ENCODE data around the gene RNU7-1.

RNU7-1 gene

GRCh38 chr12:6912164-6912935 is 31.3 kb upstream of the RNU7-1 start:
- H3K4me3 Mint-ChIP-seq, result peak overlapping the region; percentile 64 to 77 (median 65)
- no peak for TF ChIP-seq CTCF (IDR thresholded peaks at IDR 0.05; ENCODE audit: unreplicated experiment in 3 of 3)
- H3K27ac Mint-ChIP-seq, result peak overlapping the region in 1 of 3 experiments; percentile 5
- no peaks in the 10 kb centered on the region for H3K36me3 Mint-ChIP-seq (ENCODE audit: low read depth)
- no peaks in the 10 kb centered on the region for H3K9me3 Mint-ChIP-seq
- H3K27me3 Mint-ChIP-seq (ENCODE audit: low read depth), result peaks cover 37% of the 10 kb centered on the region
- peaks cover 6% of the 10 kb centered on the region for H3K4me1 Mint-ChIP-seq

- Mint-ChIP-seq H3K9me3 (no peaks in the 10 kb centered on the region), H3K27ac (peak within 1 kb of the TSS; percentile 46 to 83 (median 80)), H3K4me3 (peak within 1 kb of the TSS; percentile 89 to 97 (median 91)), H3K36me3 (ENCODE audit: low read depth) (peaks cover 4% of the 10 kb centered on the region), H3K4me1 (peaks cover 6% of the 10 kb centered on the region), H3K27me3 (ENCODE audit: low read depth) (peaks cover 37% of the 10 kb centered on the region)
- no peak for TF ChIP-seq CTCF (IDR thresholded peaks at IDR 0.05; ENCODE audit: unreplicated experiment in 3 of 3)
Measured at GRCh38 chr12:6914246-6914946, 29.2 kb upstream of the RNU7-1 start, which contains the start of gene ENO2. ENO2 (plus strand) TSS chr12:6914580; CDS start chr12:6915833, 1,253 bp downstream.

- H3K27ac Mint-ChIP-seq, result peak overlapping the region; percentile 46 to 83 (median 80)
- H3K4me1 Mint-ChIP-seq, result peaks cover 6% of the 10 kb centered on the region
- H3K4me3 Mint-ChIP-seq, result peak overlapping the region; percentile 89 to 97 (median 91)
- H3K27me3 Mint-ChIP-seq (ENCODE audit: low read depth), result peaks cover 37% of the 10 kb centered on the region
- no peaks in the 10 kb centered on the region for H3K9me3 Mint-ChIP-seq
- TF ChIP-seq CTCF (IDR thresholded peaks at IDR 0.05; ENCODE audit: unreplicated experiment in 3 of 3), result no peak
- peaks cover 4% of the 10 kb centered on the region for H3K36me3 Mint-ChIP-seq (ENCODE audit: low read depth)
Measured at GRCh38 chr12:6914947-6915788, 28.4 kb upstream of the RNU7-1 start.

- no peak overlapping the region for H3K27ac Mint-ChIP-seq
- TF ChIP-seq CTCF (IDR thresholded peaks at IDR 0.05; ENCODE audit: unreplicated experiment in 3 of 3), result no peak
- H3K4me1 Mint-ChIP-seq, result peaks cover 6% of the 10 kb centered on the region
- H3K36me3 Mint-ChIP-seq (ENCODE audit: low read depth), result peaks cover 4% of the 10 kb centered on the region
- no peaks in the 10 kb centered on the region for H3K9me3 Mint-ChIP-seq
- peaks cover 36% of the 10 kb centered on the region for H3K27me3 Mint-ChIP-seq (ENCODE audit: low read depth)
- H3K4me3 Mint-ChIP-seq, result peak overlapping the region; percentile 72 to 97 (median 89)
Measured at GRCh38 chr12:6915789-6916285, 27.8 kb upstream of the RNU7-1 start.

- Mint-ChIP-seq H3K27me3 (ENCODE audit: low read depth) (peaks cover 29% of the 10 kb centered on the region), H3K4me1 (peaks cover 6% of the 10 kb centered on the region), H3K36me3 (ENCODE audit: low read depth) (peaks cover 4% of the 10 kb centered on the region), H3K9me3 (no peaks in the 10 kb centered on the region), H3K27ac (no peak overlapping the region), H3K4me3 (peak overlapping the region; percentile 50 to 97 (median 74))
- no peak for TF ChIP-seq CTCF (IDR thresholded peaks at IDR 0.05; ENCODE audit: unreplicated experiment in 3 of 3)
Measured at GRCh38 chr12:6916426-6917200, 27.0 kb upstream of the RNU7-1 start.

Data from nephron (organoid).